Fibroblast of skin of back (primary cell): ENCODE measurements around the gene ZNF330.

Source experiments
- DNase-seq: peaks from one replicate; pipeline ENCODE4 v3.0.0-alpha.2; 2013

Gene ZNF330

DNA sequence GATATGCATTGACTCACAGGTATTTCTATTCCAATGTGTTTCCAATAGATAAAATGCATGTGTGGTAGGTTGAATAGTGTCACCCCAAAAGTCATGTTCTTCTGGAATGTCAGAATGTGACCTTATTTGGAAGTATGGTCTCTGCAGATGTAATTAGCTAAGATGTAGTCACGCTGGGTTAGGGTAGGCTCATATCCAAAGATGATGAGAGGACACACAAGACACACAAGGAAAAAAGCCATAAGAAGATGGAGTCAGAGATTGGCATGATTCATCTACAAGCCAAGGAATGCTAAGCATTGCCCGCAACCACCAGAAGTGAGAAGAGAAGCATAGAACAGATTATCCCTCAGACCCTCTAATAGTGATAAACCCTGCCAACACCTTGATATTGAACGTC, 17.5 kb downstream of the ZNF330 start:
- DNase-seq: no peak

DNA sequence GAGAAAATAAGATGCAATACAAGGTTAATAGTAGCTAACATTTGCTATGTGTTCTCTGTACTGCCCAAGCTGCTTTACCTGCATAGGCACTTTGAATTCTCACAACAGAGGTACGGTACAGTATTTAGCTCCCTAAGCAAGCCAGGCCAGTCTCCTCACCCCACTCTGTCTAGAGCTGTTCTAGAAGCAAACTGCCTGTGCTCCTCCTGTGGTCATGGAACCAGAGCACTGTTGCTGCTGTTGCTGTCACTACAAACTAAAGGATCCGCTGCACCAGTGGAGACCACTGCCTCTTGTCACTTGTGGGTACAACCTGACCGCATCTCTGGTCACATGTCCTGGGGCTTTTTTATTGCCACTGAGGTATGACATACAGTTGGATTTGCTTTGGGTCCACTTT, 19.6 kb downstream of the ZNF330 start:
- no peak for DNase-seq

DNA sequence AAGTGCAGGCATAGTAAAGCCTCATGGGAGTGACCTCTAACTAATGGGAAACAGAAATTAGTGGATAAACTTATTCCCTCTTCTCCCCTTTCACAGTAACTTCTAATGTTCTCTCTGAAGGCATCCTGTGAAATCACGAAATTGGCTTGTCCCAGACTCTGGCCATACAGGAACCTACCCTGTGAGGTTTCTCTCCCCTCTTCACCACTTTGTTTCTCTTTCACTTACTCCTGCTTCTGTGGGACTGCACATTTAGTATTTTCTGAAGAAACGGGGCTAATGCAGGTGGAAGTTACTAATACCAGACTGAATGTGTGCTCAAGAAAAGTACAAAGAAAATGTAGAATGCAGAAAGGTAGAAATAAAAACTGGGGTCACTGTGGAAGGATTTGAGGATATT, 20.0 kb downstream of the ZNF330 start:
- DNase-seq: no peak

- DNase-seq: no peak
Measured at GRCh38 chr4:141241986-141242385, 21.3 kb downstream of the ZNF330 start.

DNA sequence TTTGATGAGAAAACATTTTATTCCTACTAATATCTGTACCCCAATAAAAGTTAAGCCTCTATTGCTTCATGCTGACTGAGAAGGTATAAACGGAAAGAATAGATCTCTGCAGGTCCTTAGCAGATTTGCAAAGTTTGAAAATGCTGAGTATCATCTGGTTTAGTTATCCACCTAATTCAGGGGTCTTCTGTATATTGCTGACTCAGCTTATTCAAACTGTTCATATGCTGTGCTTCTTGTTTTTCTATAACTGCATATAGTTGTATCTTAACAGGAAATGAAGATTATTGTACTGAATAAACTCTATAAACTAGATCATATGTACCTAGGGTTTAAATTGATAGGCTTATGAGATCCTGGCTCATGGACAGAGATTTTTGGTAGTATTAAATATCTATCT, 23.7 kb downstream of the ZNF330 start:
- DNase-seq: no peak

DNA sequence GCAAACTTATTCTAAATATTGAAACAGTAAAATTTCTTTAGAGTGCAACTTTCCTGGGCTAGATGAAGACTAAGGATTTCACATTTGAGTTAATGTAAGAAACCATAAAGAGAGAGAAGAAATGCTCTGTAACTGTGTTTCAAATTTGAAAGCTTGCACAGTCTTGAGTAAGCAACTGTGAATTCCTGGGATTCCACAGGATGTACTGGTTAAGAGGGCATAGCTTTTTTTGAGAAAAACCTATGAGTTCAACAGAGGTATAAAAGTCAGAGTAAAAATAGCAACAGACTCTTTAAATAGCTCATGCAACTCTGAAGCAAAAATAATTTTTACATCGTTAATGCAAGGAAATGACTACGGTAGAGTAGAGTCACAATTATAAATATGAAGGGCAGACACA, 25.5 kb downstream of the ZNF330 start:
- DNase-seq: peak; percentile 77

DNA sequence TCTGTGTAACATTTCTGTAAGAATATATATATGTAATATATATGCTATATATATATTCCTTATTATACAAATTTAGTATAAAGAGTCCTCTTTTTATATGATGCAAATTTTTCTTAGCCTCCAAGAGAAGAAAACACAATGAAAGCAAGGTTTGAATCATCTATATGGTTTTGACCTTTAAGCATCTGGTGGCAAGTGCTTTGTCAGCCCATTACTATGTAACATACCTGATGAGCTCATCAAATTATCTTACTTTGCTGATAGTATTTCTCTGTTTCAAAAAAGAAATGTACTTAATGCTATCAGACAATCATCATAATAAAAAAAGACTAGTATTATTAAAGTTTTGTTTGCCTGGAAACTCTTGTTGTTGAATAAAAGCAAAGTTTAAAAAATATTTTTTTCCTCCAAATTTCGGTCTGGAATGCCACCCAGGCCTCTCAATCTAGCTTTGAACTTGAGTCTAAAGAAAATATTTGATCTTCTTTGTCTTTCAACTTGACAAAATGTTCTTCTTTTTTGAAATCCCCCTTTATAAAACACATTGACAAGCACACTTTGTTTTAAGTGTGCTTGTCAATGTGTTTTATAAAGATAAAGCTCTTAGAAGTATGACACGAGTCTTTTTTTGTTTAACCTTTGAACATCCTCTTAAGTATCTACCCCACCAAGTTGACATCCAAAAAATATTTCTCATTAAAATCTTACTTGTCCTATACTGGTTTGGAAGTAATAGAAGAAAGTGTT, 26.2 kb downstream of the ZNF330 start:
- no peak for DNase-seq

GRCh38 chr4:141247430-141247780, 26.7 kb downstream of the ZNF330 start:
- DNase-seq: no peak

DNA sequence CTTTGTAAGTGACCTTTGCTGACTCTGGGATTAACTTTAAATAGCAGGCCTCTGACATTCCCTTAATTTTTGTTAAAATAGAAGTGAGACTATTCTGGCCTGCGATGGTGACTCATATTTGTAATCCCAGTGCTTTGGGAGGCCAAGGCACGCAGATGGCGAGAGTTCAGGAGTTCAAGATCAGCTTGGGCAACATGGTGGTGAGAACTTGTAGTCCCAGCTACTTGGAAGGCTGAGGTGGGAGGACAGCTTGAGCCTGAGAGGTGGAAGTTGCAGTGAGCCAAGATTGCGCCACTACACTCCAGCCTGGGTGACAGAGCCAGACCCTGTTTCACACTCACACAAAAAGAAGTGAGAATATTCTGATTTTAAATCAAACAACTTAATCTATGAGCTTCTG, 27.3 kb downstream of the ZNF330 start:
- peak; percentile 41 for DNase-seq

- DNase-seq: no peak
Measured at GRCh38 chr4:141248486-141248885, 27.8 kb downstream of the ZNF330 start.

DNA sequence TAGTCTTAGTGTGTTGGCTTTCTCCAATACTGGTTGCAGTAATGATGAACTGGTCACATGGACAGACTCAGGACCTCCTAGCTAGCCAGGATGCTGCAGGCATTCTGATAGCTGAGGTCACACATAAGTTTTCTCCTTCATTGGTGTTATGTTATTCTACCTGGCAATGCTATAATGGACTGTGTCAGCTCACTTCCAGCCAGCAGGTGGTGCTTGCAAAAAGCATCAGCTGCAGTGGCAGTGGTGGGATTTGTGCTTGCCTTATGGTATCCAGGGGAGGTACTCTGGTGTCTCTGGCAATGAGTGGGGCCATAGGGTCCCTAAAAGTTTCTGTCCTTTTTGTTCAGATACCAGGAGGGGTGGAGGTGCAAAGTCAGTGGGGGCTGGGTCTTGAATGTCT, 33.6 kb downstream of the ZNF330 start:
- no peak for DNase-seq

- no peak for DNase-seq
Measured at GRCh38 chr4:141255016-141255415, 34.3 kb downstream of the ZNF330 start.

DNA sequence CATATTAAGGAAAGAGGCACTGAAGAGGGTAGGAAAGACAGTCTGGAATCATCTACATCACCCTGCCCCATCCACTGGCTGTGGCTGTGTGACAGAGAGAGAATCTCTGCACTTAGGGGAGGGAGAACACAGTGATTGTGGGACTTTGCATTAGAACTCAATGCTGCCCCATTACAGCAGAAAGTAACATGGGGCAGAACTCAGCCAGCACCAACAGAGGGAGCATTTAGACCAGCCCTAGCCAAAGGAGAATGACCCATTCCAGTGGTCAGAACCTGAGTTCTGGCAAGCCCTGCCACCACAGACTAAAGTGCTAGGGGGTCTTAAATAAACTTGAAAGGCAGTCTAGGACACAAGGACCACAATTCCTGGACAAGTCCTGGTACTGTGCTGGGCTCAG, 37.9 kb downstream of the ZNF330 start:
- no peak for DNase-seq

DNA sequence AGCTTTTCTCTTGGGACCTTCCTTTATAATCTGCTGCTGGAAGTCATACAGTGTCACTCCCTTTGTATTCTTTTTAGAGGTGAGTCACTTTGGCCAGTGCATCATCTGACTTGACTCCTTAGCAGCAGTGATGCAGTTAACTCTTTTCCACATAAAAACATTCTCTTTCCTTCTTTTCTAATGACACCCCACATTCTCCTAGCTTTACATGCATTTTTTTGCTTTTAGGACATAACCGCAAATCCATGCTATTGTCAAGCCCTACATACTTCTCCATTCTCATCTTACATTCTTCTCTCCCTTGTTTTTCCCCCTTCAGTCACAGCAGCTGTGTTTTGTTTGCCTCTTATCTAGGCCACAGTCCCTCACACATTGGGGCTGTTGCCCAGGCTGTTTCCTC, 55.1 kb downstream of the ZNF330 start:
- DNase-seq: peak; percentile 89

- no peak for DNase-seq
Measured at GRCh38 chr4:141283152-141283551, 62.5 kb downstream of the ZNF330 start.

GRCh38 chr4:141283563-141283962, 62.9 kb downstream of the ZNF330 start:
- DNase-seq: no peak
